Posterior vena cava (tissue), 2 donors: ENCODE data around the gene TLR2. TPM values are rescaled to one million over a fixed set of nuclear protein-coding genes. Genes with fewer than 3 reads are reported as not detected.
"Not testable (repeated sequence)": the region's sequence is repeated elsewhere in the genome, so short reads cannot be mapped to it uniquely, and the experiment has no call there.

Experiments used
- DNase-seq: peaks from one replicate; pipeline ENCODE4 v3.0.0-alpha.2; 2020; ENCODE audit warnings: low spot score
- intact Hi-C, 2 donors: fragments of 100-400 bp; cut with DNase I; formaldehyde crosslinking; loops; one replicate each; pipeline versions ENCODE4 v1.14.1 to v1.14.2; 2022 to 2023
- total RNA-seq, 2 donors: library from RNA; stranded (reverse); fragmentation: NEBNext Ultra II Directional; extraction: Animal tissue kit (Norgen Biotek cat#: 25700); gene quantifications; one replicate each; pipeline ENCODE4 v1.2.1, GENCODE V29; 2021
- donor health status: DM: yes; HTN: yes; CAD: no.
- donor health status: DM: yes; HTN: yes; CAD: no.

Gene TLR2
- total RNA-seq, 2 donors from 2014 or later = 38.5 to 39.8 TPM

GRCh38 chr4:153652051-153652784 lies 31.9 kb upstream of the TLR2 start:
- intact Hi-C loops = no loop called here
- peak; percentile 82 for DNase-seq

DNA sequence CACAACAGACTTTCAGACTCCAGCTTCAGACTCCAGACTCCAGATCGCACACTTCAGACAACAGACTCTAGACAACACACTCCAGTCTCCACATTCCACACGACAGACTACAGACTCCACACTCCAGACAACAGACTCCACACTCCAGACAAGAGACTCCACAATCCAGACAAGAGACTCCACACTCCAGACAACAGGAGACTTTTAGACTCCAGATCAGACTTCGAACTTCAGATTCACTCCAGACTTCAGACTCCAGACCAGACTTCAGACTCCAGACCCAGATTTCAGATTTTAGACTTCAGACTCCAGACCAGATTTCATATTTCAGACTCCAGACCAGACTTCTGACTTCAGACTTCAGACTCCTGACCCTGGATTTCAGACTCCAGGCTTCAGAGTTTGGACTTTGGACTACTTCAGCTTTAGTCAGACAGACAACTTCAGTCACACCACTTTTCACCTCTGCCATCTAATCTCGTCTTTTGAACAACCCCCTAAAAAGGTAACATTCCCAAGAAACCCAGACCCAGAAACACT lies 29.0 kb upstream of the TLR2 start:
- no peak for DNase-seq
- intact Hi-C loops = no loop called here

DNA sequence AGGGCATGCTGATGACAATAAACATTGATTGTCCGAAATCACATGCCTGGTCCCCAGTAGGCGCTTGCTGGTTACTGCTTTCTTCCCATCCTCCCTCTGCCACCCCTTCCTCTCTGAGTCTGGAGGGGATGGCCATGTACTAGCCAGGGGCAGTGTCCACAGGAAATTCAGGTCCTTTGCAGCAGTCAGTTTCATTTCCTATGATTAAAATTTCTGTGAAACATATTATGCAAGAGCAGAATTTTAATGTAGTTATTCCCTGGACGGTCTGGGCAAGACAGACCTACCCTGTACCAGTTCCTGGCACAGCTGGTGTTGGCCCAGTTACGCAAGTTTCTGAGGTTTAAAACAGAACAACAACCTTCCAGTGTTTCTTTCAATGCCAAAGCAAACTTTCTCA lies 28.2 kb upstream of the TLR2 start:
- peak; percentile 87 for DNase-seq
- intact Hi-C loops = no loop called here

- DNase-seq = no peak
- intact Hi-C loops = no loop called here
Measured at GRCh38 chr4:153661215-153661822, 22.8 kb upstream of the TLR2 start.

- intact Hi-C loops = no loop called here
- DNase-seq = no peak
Measured at GRCh38 chr4:153661908-153662307, 22.2 kb upstream of the TLR2 start.

GRCh38 chr4:153663667-153664066 lies 20.4 kb upstream of the TLR2 start:
- intact Hi-C loops = no loop called here
- DNase-seq = no peak

- DNase-seq, intact Hi-C loops: not testable (repeated sequence)
Measured at GRCh38 chr4:153666505-153666904, 17.6 kb upstream of the TLR2 start.

- intact Hi-C loops = no loop called here
- no peak for DNase-seq
Measured at GRCh38 chr4:153668647-153669046, 15.4 kb upstream of the TLR2 start.

- no peak for DNase-seq
- intact Hi-C loops = no loop called here
Measured at GRCh38 chr4:153669838-153670237, 14.2 kb upstream of the TLR2 start.

- no peak for DNase-seq
- intact Hi-C loops = no loop called here
Measured at GRCh38 chr4:153676486-153676885, 7.6 kb upstream of the TLR2 start.

DNA sequence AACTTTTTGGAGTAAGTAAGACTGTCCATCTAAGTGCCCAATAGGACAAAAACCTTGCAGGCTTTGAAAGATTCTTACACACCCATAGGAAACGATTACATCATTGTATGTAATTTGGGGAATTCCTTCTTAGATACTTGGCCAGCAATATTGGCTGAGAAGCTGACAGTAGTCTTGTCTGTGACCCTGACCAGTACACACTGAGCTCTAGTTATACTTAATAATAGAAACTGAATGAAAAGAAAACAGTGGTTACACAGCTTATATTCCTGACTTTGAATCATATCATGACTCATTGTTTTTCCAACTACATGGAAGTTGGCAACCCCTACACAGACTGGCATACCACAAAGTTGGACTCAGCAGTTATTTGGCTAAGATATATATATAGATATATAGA lies 7.1 kb upstream of the TLR2 start:
- intact Hi-C loops = no loop called here
- DNase-seq = no peak

DNA sequence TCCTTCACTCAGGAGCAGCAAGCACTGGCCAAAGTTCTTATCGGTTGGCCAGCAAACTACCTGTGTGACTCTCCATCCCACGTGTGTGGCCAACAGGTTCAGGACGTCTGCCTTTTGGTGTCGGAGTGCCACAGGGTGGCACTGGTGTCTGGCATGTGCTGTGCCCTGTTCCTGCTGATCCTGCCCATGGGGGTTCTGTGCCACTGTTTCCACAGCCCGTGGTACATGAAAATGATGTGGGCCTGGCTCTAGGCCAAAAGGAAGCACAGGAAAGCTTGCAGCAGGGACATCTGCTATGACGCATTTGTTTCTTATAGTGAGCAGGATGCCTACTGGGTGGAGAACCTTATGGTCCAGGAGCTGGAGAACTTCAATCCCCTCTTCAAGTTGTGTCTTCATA lies 4.6 kb upstream of the TLR2 start:
- DNase-seq = peak; percentile 82
- intact Hi-C loops = no loop called here

DNA sequence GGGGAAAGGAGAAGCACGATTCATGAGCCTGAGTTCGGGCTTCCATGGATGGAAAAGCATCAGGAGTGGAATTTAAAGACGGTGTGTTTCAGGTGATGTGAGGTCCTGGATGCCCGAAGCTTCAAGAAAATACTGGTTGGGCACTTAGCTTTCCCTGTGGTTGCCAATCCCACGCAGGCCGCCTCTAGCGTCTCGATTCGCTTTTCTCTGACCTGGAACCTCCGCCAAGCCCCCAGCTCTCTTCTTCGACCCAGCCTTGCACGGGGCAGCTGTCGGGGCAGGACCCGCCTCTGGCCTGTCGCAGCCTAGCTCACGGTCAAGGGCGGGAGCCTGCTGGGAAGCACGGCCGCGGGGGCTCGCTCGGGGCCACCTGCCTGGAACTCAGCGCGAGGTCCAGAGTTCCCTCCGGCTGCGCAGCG lies 308 bp upstream of the TLR2 start:
- intact Hi-C loops = no loop called here
- DNase-seq = no peak

- intact Hi-C loops = no loop called here
- peak; percentile 82 for DNase-seq
Measured at GRCh38 chr4:153684971-153685371, 891 bp downstream of the TLR2 start.

GRCh38 chr4:153704522-153704921 lies 20.4 kb downstream of the TLR2 start:
- DNase-seq = no peak
- intact Hi-C loops = no loop called here

DNA sequence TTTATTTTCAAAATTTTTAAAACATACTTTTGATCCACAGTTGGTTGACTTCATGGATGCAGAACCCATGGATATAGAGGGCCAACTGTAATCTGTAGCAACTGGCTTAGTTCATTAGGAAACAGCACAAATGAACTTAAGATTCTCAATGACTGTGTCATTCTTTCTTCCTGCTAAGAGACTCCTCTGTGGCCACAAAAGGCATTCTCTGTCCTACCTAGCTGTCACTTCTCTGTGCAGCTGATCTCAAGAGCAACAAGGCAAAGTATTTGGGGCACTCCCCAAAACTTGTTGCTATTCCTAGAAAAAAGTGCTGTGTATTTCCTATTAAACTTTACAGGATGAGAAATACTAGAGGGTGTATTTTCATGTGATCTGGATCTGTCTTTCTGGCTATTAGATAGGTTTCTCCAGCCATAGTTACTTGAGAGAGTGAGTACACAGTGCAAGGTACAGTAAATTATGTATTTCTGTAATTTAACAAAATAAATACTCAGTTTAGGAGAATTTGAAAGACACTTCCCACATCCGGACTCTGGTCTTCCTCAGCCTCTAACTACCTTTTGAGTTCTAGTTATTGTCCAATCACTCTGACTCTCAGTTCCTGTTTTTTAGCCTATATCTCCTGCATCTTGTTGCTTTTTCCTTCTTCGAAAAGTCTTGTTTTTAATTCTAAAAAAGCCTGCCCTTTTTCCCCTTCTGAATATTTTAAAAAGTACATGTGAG lies 21.8 kb downstream of the TLR2 start:
- DNase-seq = no peak
- intact Hi-C loops = no loop called here

DNA sequence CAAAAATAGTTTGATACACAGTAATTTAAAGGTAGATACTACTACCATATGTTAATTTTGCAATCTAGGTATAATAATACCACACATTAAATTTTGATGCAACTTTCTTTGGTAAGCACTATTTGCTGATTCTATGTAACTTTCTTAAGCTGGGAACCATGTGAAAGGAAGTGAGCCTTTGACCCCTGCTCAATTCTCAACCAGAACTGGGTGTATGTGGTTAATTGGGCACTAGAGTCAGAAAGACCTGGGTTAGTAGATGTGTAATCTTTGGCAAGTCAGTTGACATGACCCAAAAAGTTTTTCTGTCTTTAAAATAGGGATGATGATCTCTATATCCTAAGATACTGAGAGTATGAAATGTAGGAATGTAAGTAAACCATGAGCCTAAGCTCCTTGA lies 22.4 kb downstream of the TLR2 start:
- intact Hi-C loops = no loop called here
- no peak for DNase-seq

DNA sequence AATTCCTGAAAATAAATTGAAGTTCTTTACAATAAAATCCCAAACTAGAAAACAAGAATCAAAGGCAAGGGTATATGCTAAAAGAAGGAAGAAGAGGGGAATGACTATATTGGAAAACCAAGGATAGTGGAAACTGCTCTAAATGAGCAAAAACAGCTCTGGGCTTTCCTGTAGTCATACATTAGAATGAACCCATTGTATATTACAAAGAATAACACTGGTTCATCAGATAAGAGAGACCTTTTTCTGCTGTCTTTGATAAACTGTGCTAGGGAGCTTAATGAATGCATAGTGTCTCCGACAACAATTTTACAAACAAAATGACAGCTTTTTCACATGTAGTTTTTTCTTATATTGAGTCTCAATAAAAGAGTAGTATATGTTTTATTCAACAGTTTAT lies 26.6 kb downstream of the TLR2 start:
- intact Hi-C loops = no loop called here
- no peak for DNase-seq

DNA sequence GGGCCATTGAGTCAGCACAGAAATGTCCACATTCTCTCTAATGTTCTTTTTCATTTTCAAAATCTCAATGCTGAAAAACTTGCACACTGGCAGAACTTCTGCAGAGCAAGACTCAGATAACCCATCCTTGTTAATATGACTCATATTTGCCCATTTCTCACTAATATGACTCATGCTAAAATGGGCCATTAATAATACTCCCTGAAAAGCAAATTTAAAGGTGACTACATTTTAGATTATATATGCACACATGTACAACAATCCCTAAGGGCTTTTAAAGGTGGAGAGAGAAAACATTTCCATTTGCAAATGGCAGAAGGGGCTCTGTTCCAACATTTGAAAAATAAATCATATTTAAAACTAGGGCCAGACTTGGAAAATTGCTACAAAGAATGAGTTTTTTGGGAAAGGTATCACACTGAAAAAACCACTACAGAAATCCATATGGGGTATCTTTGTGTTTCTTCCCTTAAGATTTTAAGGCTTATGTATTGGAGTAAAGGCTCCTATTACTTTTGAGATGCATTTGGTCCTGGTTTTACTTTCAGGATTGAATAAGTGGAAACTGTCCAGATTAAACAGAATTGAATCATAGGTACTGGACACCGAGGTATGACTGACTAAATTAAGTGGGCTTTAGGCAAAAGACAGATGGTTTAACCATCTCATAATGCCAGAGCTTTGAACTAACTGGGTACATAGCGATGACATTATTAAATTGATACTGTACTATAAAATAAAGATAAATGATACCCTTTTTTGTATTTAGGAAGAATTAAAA lies 30.0 kb downstream of the TLR2 start:
- DNase-seq = no peak
- intact Hi-C loops = no loop called here

DNA sequence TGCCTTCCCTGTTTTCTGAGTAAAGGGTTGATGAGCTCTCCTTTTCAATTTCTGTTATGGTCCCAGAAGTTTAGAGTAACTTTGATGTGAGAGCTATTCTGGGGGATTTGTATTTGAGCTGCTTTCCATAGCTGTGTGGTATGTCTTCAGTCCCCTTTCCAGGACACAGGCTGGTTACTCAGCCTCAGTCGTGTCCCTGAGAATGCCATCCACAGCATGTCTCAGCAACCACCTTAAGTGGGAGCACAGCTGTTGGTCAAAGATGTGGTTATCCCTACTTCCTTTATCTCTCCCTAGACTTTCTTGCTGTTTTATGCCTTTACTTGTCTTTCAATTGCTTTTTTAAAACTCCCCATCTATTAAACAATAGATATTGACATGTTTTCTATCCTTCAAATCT lies 38.0 kb downstream of the TLR2 start:
- no peak for DNase-seq
- intact Hi-C loops = no loop called here
